Activated gamma-delta T cell (primary cell): ENCODE measurements around the gene PCSK9.

Experiments
- DNase-seq: peaks from one replicate; lab custom pipeline; 2025; lab: John Stamatoyannopoulos, UW
- total RNA-seq, 2 donors: gene quantifications; one replicate each; lab custom pipeline; 2026; lab: John Stamatoyannopoulos, UW

The PCSK9 gene
- total RNA-seq: 0 reads per million in 2 donors

- no peak for DNase-seq
Measured at GRCh38 chr1:55039342-55040082, at the start of gene PCSK9. Gene PCSK9, plus strand, starts transcription at chr1:55039548. Its CDS starts 290 bp downstream, at chr1:55039838.

- DNase-seq: no peak
Measured at GRCh38 chr1:54989968-54990810, 49.2 kb upstream of the PCSK9 start.

- no peak for DNase-seq
Measured at GRCh38 chr1:54990916-54991315, 48.4 kb upstream of the PCSK9 start.

GRCh38 chr1:54991939-54992338 is 47.4 kb upstream of the PCSK9 start:
- DNase-seq: no peak

GRCh38 chr1:54993140-54993539 is 46.2 kb upstream of the PCSK9 start:
- DNase-seq: no peak

GRCh38 chr1:54994355-54994990 is 44.9 kb upstream of the PCSK9 start:
- no peak for DNase-seq

- no peak for DNase-seq
Measured at GRCh38 chr1:54995013-54995760, 44.2 kb upstream of the PCSK9 start.

GRCh38 chr1:54995835-54996234 is 43.5 kb upstream of the PCSK9 start:
- DNase-seq: no peak

GRCh38 chr1:54996359-54996868 is 42.9 kb upstream of the PCSK9 start:
- peak; percentile 35 for DNase-seq

- no peak for DNase-seq
Measured at GRCh38 chr1:54996869-54997710, 42.3 kb upstream of the PCSK9 start.

GRCh38 chr1:54997711-54997986 is 41.7 kb upstream of the PCSK9 start:
- no peak for DNase-seq

- DNase-seq: no peak
Measured at GRCh38 chr1:54998100-54998499, 41.2 kb upstream of the PCSK9 start.

GRCh38 chr1:54998677-54999076 is 40.7 kb upstream of the PCSK9 start, which contains the start of gene BSND:
Gene BSND, plus strand, starts transcription at chr1:54998933. Its CDS starts 254 bp downstream, at chr1:54999187.
- no peak for DNase-seq

GRCh38 chr1:55000110-55001085 is 39.0 kb upstream of the PCSK9 start:
- no peak for DNase-seq

GRCh38 chr1:55001311-55001710 is 38.0 kb upstream of the PCSK9 start:
- no peak for DNase-seq

GRCh38 chr1:55002686-55003085 is 36.7 kb upstream of the PCSK9 start:
- DNase-seq: no peak

- no peak for DNase-seq
Measured at GRCh38 chr1:55005351-55006140, 33.8 kb upstream of the PCSK9 start.

- no peak for DNase-seq
Measured at GRCh38 chr1:55006931-55007330, 32.4 kb upstream of the PCSK9 start.

GRCh38 chr1:55007625-55008024 is 31.7 kb upstream of the PCSK9 start:
- DNase-seq: no peak
